AG10803 (cell line): ENCODE measurements around the gene PLXNB2.

Experiments
- DNase-seq: peaks from one replicate; pipeline ENCODE4 v3.0.0; 2010; ENCODE audit warnings: low read depth
- H3K4me3 ChIP-seq: 2 replicates; pipeline ENCODE4 v1.5.1; 2011; ENCODE audit warnings: mild to moderate bottlenecking, low read length, control low read depth
- CTCF ChIP-seq: conservative IDR thresholded peaks from 2 replicates; pipeline ENCODE4 v1.5.1; 2011; ENCODE audit warnings: mild to moderate bottlenecking, low read length, control low read depth, inconsistent platforms

The PLXNB2 gene

GRCh38 chr22:50264946-50265669 lies 42.3 kb downstream of the PLXNB2 start:
- TF ChIP-seq CTCF: no peak
- H3K4me3 ChIP-seq: no peak overlapping the region

DNA sequence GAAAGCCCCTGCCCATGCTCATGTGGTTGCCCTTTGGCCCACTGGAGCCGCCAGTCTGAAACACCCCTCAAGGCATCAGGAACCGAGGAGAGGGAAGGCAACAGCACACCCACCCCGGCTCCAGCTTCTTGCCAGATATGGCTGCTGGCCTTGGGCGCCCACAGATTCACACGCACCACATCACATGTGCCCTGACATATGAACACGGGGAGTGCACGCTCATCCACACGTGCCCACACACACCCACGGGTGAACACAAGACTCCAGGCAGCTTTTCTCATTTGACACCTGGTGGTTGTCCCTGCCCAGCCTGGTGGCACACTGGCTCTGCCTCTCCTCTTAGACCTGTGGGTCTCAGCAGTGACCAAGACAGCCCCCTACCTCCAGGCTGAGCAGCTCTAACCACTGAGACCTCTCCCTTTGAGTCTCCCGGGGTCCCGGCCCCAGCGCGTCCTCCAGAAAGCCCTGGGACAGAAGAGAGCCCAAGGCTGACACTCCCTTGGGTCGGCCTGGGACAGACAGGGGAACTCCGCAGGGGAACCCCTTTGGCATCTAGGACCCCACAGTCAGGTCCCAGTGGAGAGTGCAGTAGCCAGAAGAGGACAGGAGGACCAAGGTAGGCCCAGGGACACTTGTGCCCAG lies 43.2 kb downstream of the PLXNB2 start:
- no peak overlapping the region for H3K4me3 ChIP-seq
- TF ChIP-seq CTCF: no peak
- DNase-seq: no peak

More at GRCh38 chr22:50264946-50265669, 42.3 kb downstream of the PLXNB2 start:
- DNase-seq: no peak

GRCh38 chr22:50262973-50263617 lies 44.4 kb downstream of the PLXNB2 start:
- DNase-seq: no peak
- no peak overlapping the region for H3K4me3 ChIP-seq

GRCh38 chr22:50262460-50262911 lies 45.0 kb downstream of the PLXNB2 start:
- no peak overlapping the region for H3K4me3 ChIP-seq
- DNase-seq: no peak

More at GRCh38 chr22:50262973-50263617, 44.4 kb downstream of the PLXNB2 start:
- TF ChIP-seq CTCF: no peak

GRCh38 chr22:50261615-50262459 lies 45.6 kb downstream of the PLXNB2 start, which contains the start of gene MAPK12:
TSS of gene MAPK12 (minus strand) at chr22:50261683. CDS start at chr22:50261509, 174 bp downstream.
- TF ChIP-seq CTCF: no peak
- H3K4me3 ChIP-seq: peak within 1 kb of the TSS; percentile 76
- DNase-seq: no peak

More at GRCh38 chr22:50262460-50262911, 45.0 kb downstream of the PLXNB2 start:
- TF ChIP-seq CTCF: no peak

GRCh38 chr22:50260801-50261614 lies 46.4 kb downstream of the PLXNB2 start:
- H3K4me3 ChIP-seq: peak overlapping the region; percentile 76
- no peak for TF ChIP-seq CTCF
- peak; percentile 61 for DNase-seq
